ENCODE data around the gene CADPS.

DNA sequence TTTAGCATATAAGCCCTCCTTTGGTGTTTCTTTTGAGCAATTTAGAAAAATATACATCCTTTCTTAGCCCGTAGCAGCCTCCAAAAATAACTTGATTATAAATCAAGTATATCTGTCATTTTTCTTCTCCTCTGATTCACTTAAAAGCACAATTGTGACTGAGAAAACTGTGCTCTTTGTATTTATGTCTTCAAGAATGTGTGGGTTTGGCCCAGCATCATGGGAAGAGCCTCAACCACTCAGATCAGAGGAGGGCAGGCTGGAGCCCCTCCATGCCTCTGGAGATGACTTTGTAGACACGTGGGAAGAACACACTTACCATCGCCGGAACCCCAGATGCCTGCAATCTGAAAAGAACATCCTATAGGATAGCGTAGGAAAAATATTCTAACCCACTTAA is 378.1 kb downstream of the CADPS start:
- TF ChIP-seq, protein P1, sequence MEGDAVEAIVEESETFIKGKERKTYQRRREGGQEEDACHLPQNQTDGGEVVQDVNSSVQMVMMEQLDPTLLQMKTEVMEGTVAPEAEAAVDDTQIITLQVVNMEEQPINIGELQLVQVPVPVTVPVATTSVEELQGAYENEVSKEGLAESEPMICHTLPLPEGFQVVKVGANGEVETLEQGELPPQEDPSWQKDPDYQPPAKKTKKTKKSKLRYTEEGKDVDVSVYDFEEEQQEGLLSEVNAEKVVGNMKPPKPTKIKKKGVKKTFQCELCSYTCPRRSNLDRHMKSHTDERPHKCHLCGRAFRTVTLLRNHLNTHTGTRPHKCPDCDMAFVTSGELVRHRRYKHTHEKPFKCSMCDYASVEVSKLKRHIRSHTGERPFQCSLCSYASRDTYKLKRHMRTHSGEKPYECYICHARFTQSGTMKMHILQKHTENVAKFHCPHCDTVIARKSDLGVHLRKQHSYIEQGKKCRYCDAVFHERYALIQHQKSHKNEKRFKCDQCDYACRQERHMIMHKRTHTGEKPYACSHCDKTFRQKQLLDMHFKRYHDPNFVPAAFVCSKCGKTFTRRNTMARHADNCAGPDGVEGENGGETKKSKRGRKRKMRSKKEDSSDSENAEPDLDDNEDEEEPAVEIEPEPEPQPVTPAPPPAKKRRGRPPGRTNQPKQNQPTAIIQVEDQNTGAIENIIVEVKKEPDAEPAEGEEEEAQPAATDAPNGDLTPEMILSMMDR (conservative IDR thresholded peaks at IDR 0.05; ENCODE audit: low read depth, low read length): no peak
- no peak for TF ChIP-seq EZH2 (IDR thresholded peaks at IDR 0.05; ENCODE audit: borderline replicate concordance, low read depth, low read length, poor library complexity, severe bottlenecking)

All from A673 (cell line).